Thyroid gland (tissue), 4 donors: Measurements from ENCODE around the gene EXOC7. TPM values are rescaled to one million over a fixed set of nuclear protein-coding genes. Genes with fewer than 3 reads are reported as not detected.

ENCODE experiments used
- DNase-seq, 2 donors: peaks; one replicate each; pipeline ENCODE4 v3.0.0-alpha.2; 2019
- H3K27ac ChIP-seq, 3 donors: fragments of 200-600 bp; sonication (generic); 1 replicate in 2 of 3; 2 replicates in 1 of 3; pipeline ENCODE4 v1.5.1; 2016 to 2019; ENCODE audit warnings: mild to moderate bottlenecking in 1 of 3, moderate library complexity in 1 of 3
- H3K27me3 ChIP-seq: fragments of 200-600 bp; sonication (generic); one replicate; pipeline ENCODE4 v1.5.1; 2019
- H3K36me3 ChIP-seq, 2 donors: fragments of 200-600 bp; sonication (generic); one replicate each; pipeline ENCODE4 v1.5.1; 2016 to 2019
- H3K4me1 ChIP-seq, 2 donors: fragments of 200-600 bp; sonication (generic); one replicate each; pipeline ENCODE4 v1.5.1; 2017 to 2019
- H3K4me3 ChIP-seq, 3 donors: fragments of 200-600 bp; sonication (generic); replicated peaks in 1 of 3; 1 replicate in 2 of 3; 2 replicates in 1 of 3; pipeline ENCODE4 v1.5.1; 2016; ENCODE audit warnings: mild to moderate bottlenecking in 1 of 3
- H3K9me3 ChIP-seq: fragments of 200-600 bp; sonication (generic); one replicate; pipeline ENCODE4 v1.5.1; 2017
- POLR2A ChIP-seq, 2 donors: fragments of 450-650 bp; IDR thresholded peaks; one replicate each; pipeline ENCODE4 v1.6.1; 2017; ENCODE audit warnings: antibody characterized with exemption in 2 of 2, mild to moderate bottlenecking in 2 of 2, moderate library complexity in 1 of 2
- WGBS, 2 donors: methylation state at CpG; one replicate each; pipeline ENCODE4 v1.1.5; 2017; 5-methylcytosine and 5-hydroxymethylcytosine counted together
- intact Hi-C: fragments of 100-400 bp; cut with DNase I; formaldehyde crosslinking; loops from one replicate; pipeline ENCODE4 v1.15.1; 2023
- total RNA-seq, 4 donors: library from RNA; depleted of rRNA; stranded (reverse); fragments of >200 nt; gene quantifications; one replicate each; pipeline ENCODE4 v1.2.3, GENCODE V29; 2016
- TF ChIP-seq, protein P1 (sequence below), 6 experiments: fragments of 200-600 bp in 3 of 6; fragments of 450-650 bp in 3 of 6; sonication (generic) in 3 of 6; IDR thresholded peaks; one replicate each; pipeline ENCODE4 v1.5.1; 2016 to 2019; ENCODE audit warnings: antibody characterized with exemption in 6 of 6, mild to moderate bottlenecking in 2 of 6, inconsistent platforms in 1 of 6, moderate library complexity in 1 of 6

The EXOC7 gene
- total RNA-seq, 4 donors from 2014 or later = 97.8 to 131 (median 115) TPM

DNA sequence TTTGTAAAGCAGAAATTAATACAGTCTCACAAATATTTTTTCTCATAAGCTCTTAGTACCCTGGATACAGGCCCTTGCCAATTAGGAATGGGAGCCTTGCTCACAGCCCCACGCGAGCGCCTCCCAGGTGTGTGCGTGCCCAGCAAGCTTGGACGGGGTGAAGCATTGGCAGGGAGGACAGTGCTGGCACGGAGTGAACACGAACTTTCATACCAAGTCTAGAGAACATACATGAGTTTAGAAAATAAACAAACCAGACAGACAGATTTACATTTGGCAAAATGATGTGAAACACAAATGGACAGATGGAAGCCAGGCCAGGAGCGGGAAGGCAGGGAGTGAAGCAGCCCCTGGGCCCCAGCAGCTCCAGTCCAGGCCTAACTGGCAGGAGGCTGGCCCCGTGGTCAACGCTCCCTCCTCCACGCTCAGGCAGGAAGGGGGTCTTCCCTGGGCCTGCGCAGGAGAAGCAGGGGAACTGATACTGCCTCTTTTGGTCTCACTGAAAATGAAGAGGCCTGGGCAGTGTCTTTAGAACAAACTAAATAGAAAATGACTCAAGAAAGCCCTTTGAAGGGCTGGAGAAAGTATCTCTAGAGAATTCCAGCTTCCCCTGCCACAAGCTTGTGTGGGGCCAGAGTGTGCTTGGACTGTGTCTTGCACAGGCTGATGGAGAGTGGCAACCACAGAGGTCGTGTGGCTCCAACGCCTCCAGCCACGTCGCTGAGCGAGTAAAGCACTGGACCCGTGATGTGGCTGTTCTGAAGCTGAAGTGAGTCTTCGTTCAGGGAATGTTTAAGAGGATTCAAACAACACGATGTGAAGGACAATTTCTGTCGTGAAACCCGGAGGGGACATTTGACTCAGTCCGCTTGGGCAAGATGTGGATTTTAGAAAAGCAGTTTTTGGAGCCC lies 47.4 kb upstream of the EXOC7 start:
- Histone ChIP-seq H3K27ac (peak overlapping the region in 1 of 3 donors; percentile 23), H3K4me1 (peaks cover 0 to 14% of the 10 kb centered on the region in 2 donors)
- TF ChIP-seq, protein P1, sequence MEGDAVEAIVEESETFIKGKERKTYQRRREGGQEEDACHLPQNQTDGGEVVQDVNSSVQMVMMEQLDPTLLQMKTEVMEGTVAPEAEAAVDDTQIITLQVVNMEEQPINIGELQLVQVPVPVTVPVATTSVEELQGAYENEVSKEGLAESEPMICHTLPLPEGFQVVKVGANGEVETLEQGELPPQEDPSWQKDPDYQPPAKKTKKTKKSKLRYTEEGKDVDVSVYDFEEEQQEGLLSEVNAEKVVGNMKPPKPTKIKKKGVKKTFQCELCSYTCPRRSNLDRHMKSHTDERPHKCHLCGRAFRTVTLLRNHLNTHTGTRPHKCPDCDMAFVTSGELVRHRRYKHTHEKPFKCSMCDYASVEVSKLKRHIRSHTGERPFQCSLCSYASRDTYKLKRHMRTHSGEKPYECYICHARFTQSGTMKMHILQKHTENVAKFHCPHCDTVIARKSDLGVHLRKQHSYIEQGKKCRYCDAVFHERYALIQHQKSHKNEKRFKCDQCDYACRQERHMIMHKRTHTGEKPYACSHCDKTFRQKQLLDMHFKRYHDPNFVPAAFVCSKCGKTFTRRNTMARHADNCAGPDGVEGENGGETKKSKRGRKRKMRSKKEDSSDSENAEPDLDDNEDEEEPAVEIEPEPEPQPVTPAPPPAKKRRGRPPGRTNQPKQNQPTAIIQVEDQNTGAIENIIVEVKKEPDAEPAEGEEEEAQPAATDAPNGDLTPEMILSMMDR (IDR thresholded peaks at IDR 0.05) = no peak
- no peak for TF ChIP-seq POLR2A (IDR thresholded peaks at IDR 0.05)

DNA sequence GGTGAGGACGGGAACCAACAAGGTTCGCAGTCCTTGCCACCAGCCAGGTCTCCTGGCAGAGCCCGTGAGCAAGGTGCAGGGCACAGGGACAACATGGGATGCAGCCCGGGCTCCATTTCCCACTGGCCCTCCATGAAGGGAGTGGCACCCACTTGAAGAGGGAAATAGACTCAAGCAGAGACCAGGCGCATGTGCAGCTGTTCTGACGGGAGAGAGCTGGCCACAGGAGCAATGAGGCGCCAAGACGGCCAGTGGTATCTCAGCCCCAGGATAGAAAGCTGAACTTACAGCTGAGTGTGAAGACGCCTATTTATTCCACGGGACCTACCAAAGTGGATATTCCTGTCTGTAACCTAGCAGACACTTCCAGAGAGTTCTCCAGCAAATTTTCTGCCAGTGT lies 45.6 kb upstream of the EXOC7 start:
- intact Hi-C loops = no loop called here
- no peak overlapping the region for H3K27ac ChIP-seq
- 95 to 97% methylated on average over 10 of the region's 10 CpGs for WGBS, 2 donors

More for the DNA sequence above, 47.4 kb upstream of the EXOC7 start:
- 78 to 87% methylated on average over 23 of the region's 23 CpGs for WGBS, 2 donors
- Histone ChIP-seq H3K27me3 (no peaks in the 10 kb centered on the region), H3K36me3 (no peaks in the 10 kb centered on the region), H3K4me3 (no peak overlapping the region), H3K9me3 (no peaks in the 10 kb centered on the region)
- DNase-seq = peak in 1 of 2 donors; percentile 33
- intact Hi-C loops = no loop called here

DNA sequence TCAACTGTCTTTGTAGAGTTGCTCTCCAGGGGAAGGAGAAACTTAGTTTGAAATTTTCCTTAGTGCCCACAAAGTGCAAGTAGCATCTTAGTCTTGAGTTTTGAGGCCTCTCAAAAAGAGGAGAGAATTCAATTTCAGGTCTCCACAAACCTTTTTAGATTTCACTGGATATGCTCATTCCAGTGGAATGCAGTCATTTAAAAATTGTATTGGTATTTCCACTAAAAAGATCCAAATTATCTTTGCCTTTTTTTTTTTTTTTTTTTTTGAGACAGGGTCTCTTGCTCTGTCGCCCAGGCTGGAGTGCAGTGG lies 44.4 kb upstream of the EXOC7 start:
- 100% methylated on average over 1 of the region's 1 CpG for WGBS, 2 donors
- H3K4me3 ChIP-seq = no peak overlapping the region
- H3K9me3 ChIP-seq = no peaks in the 10 kb centered on the region

More for the DNA sequence above, 45.6 kb upstream of the EXOC7 start:
- no peak for TF ChIP-seq POLR2A (IDR thresholded peaks at IDR 0.05)
- TF ChIP-seq, protein P1 (IDR thresholded peaks at IDR 0.05) = no peak
- Histone ChIP-seq H3K9me3 (no peaks in the 10 kb centered on the region), H3K4me3 (no peak overlapping the region), H3K27me3 (no peaks in the 10 kb centered on the region), H3K36me3 (no peaks in the 10 kb centered on the region), H3K4me1 (peaks cover 0 to 17% of the 10 kb centered on the region in 2 donors)
- DNase-seq = no peak

DNA sequence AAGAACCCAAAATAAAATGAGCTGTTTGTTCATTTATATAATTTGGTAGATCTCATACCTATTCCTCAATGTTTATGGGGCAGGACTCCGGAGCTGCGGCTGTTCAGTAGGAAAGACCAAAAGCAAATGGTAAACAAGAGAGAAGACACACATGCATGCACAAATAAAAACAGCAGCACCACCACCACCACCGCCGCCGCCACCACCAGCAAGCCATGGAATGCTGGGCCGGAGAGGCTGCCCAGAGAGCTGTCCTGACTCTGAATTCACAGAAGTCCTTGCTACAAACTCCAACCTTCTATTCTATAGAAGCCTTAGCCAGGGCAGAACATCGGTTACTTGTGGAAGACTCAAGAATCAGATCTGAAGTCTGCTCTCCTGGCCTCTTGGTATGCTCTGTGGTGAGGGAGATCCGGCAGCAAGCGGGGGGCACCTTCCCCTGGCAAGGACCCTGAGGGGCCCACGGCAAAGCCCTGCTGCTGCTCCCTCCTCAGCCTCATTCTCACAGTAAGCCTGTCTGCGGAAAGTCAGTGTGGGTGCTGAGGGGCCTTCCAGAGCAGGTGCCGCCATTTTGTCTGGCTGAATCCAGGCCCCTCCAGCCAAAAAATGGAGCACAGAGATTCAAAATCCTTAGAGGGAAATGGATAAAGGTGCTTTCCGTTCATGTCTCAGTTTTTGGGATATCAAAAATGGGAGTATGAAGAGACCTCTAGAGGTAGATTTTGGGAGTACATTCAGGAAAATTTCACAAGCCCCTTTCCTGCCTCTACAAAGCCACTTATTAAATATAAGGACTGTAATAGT lies 43.8 kb upstream of the EXOC7 start:
- H3K27ac ChIP-seq = no peak overlapping the region

More for the DNA sequence above, 44.4 kb upstream of the EXOC7 start:
- Histone ChIP-seq H3K27ac (no peak overlapping the region), H3K36me3 (no peaks in the 10 kb centered on the region), H3K4me1 (peaks cover 0 to 17% of the 10 kb centered on the region in 2 donors), H3K27me3 (no peaks in the 10 kb centered on the region)
- TF ChIP-seq, protein P1 (IDR thresholded peaks at IDR 0.05) = no peak
- no peak for TF ChIP-seq POLR2A (IDR thresholded peaks at IDR 0.05)
- intact Hi-C loops = no loop called here
- DNase-seq = no peak

More for the DNA sequence above, 43.8 kb upstream of the EXOC7 start:
- WGBS, 2 donors = 75 to 85% methylated on average over 11 to 12 of the region's 13 CpGs
- TF ChIP-seq POLR2A (IDR thresholded peaks at IDR 0.05) = no peak
- TF ChIP-seq, protein P1 (IDR thresholded peaks at IDR 0.05) = peak; percentile 30 to 74 (median 58)
- intact Hi-C loops = no loop called here
- Histone ChIP-seq H3K9me3 (no peaks in the 10 kb centered on the region), H3K36me3 (no peaks in the 10 kb centered on the region), H3K4me1 (peaks cover 0 to 17% of the 10 kb centered on the region in 2 donors), H3K4me3 (no peak overlapping the region), H3K27me3 (no peaks in the 10 kb centered on the region)
- DNase-seq = no peak
